ENCODE measurements around the gene DNAJB4.

Gene DNAJB4

DNA sequence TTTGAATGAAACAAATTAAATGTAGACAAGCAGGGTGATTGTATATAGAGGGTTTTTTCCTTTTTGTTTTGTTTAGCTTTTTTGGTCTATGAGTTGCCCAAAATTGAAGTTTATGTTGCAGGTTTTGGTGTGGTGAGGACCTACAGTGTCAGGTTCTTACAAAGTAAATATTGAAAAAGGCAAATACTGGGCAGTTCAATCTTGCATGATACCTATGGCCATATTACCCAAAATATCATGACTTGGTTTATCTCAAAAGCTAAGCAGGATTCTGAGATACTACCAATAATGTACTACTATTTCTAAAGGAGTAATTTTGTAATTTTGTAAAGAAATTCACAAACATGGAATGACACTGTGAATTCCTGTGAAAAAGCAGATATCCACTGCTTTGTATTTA, 1.8 kb downstream of the DNAJB4 start:
- TF ChIP-seq EZH2phosphoT487 (IDR thresholded peaks at IDR 0.05; ENCODE audit: low read depth), result no peak
- TF ChIP-seq CTCF (IDR thresholded peaks at IDR 0.05; ENCODE audit: low read depth, low read length), result no peak
- no peaks in the 10 kb centered on the region for H3K9me3 ChIP-seq (ENCODE audit: insufficient read depth, low read length)
- peaks cover 18% of the 10 kb centered on the region for H3K4me1 ChIP-seq (ENCODE audit: low read length)
- H3K27me3 ChIP-seq (ENCODE audit: low read depth, low read length), result no peaks in the 10 kb centered on the region
- no peak overlapping the region for H3K4me2 ChIP-seq (ENCODE audit: low read length)
- no peak overlapping the region for H3K4me3 ChIP-seq (ENCODE audit: low read length)
- H2AFZ ChIP-seq (ENCODE audit: low read depth, low read length), result no peak overlapping the region
- no peak overlapping the region for H3K9ac ChIP-seq (ENCODE audit: low read length)
- no peak overlapping the region for H3K27ac ChIP-seq (ENCODE audit: low read length)
- H4K20me1 ChIP-seq (ENCODE audit: insufficient read depth, low read length), result no peaks in the 10 kb centered on the region
- H3K36me3 ChIP-seq (replicated peaks; ENCODE audit: low read depth, low read length), result no peaks in the 10 kb centered on the region
- no peaks in the 10 kb centered on the region for H3K79me2 ChIP-seq (ENCODE audit: low read length)

DNA sequence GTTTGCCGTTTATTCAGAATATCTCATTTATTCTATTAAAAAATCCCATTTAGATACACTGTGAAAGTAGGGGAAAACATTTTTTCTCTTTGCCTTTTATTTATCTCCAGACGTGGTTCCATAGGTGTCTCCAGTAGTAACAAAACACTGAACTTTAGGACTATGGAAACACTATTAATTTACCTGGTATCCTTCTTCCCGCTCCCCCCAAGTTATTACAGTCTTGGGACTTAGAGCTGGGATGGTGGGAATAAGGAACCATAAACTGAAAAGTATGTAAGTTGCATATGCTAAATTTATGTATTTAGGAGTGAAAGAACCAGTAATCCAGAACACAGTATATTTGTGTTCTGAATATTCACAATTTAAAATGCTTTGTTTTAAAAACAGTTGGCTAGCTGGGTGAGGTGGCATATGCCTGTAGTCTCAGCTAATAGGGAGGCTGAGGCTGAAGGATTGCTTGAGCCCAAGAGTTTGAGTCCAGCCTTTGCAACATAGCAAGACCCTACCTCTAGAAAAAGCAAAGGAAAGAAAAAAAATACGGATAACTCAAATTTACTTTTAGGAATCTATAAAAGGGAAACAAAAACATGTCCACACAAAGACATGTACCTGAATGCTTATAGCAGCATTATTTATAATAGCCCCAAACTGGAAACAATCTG, 3.1 kb downstream of the DNAJB4 start:
- Histone ChIP-seq H3K79me2 (ENCODE audit: low read length) (no peaks in the 10 kb centered on the region), H3K4me1 (ENCODE audit: low read length) (peaks cover 15% of the 10 kb centered on the region), H4K20me1 (ENCODE audit: insufficient read depth, low read length) (no peaks in the 10 kb centered on the region), H3K27me3 (ENCODE audit: low read depth, low read length) (no peaks in the 10 kb centered on the region), H3K27ac (ENCODE audit: low read length) (no peak overlapping the region), H3K36me3 (replicated peaks; ENCODE audit: low read depth, low read length) (no peaks in the 10 kb centered on the region), H3K4me2 (ENCODE audit: low read length) (no peak overlapping the region), H2AFZ (ENCODE audit: low read depth, low read length) (no peak overlapping the region), H3K4me3 (ENCODE audit: low read length) (no peak overlapping the region), H3K9me3 (ENCODE audit: insufficient read depth, low read length) (no peaks in the 10 kb centered on the region), H3K9ac (ENCODE audit: low read length) (no peak overlapping the region)
- no peak for TF ChIP-seq CTCF (IDR thresholded peaks at IDR 0.05; ENCODE audit: low read depth, low read length)
- no peak for TF ChIP-seq EZH2phosphoT487 (IDR thresholded peaks at IDR 0.05; ENCODE audit: low read depth)

DNA sequence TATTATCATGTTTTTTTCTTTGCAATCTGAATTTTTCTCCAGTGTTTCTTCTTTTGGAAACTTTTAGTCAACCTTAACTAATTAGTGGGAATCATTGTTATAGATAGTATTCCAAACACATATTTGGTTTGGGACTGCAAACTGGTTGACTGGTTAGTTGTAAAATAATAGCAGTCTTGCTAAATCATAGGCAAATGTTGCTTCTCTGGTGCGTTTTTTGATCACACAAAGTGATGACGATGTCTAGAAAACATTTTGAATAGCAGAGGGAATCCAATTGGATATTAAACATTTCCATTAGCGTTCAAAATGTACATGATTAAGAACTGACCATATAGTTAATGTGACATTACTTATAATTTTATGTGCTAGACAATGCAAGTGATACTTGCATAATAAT, 4.5 kb downstream of the DNAJB4 start:
- TF ChIP-seq CTCF (IDR thresholded peaks at IDR 0.05; ENCODE audit: low read depth, low read length) (no peak), EZH2phosphoT487 (IDR thresholded peaks at IDR 0.05; ENCODE audit: low read depth) (no peak)
- Histone ChIP-seq H3K9me3 (ENCODE audit: insufficient read depth, low read length) (no peaks in the 10 kb centered on the region), H3K79me2 (ENCODE audit: low read length) (no peaks in the 10 kb centered on the region), H2AFZ (ENCODE audit: low read depth, low read length) (no peak overlapping the region), H3K4me2 (ENCODE audit: low read length) (no peak overlapping the region), H3K36me3 (replicated peaks; ENCODE audit: low read depth, low read length) (no peaks in the 10 kb centered on the region), H3K27me3 (ENCODE audit: low read depth, low read length) (no peaks in the 10 kb centered on the region), H3K4me3 (ENCODE audit: low read length) (no peak overlapping the region), H3K27ac (ENCODE audit: low read length) (no peak overlapping the region), H3K9ac (ENCODE audit: low read length) (no peak overlapping the region), H3K4me1 (ENCODE audit: low read length) (peaks cover 3% of the 10 kb centered on the region; the same call in 1 of the 2 replicates), H4K20me1 (ENCODE audit: insufficient read depth, low read length) (no peaks in the 10 kb centered on the region)

DNA sequence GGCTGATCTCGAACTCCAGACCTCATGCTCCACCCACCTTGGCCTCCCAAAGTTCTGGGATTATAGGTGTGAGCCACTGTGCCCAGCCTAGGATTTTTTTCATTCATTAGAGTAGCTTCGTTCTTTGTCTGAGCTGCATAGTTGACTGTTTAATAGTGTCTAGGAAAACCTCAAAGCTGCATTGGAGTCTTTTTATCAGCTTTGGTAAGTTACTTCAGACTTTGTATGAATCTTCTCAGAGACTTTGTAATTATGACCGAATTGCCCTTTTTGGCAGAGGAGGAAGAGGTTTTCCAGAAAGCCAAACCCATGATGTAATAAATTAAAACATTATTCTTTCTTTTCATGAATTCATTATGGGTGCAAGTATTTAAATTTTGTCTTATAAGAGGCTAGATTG, 5.1 kb downstream of the DNAJB4 start:
- Histone ChIP-seq H3K4me3 (ENCODE audit: low read length) (no peak overlapping the region), H3K9ac (ENCODE audit: low read length) (no peak overlapping the region), H3K4me2 (ENCODE audit: low read length) (no peak overlapping the region), H3K79me2 (ENCODE audit: low read length) (no peaks in the 10 kb centered on the region), H3K4me1 (ENCODE audit: low read length) (peaks cover 3% of the 10 kb centered on the region; the same call in 1 of the 2 replicates), H3K27ac (ENCODE audit: low read length) (no peak overlapping the region), H3K36me3 (replicated peaks; ENCODE audit: low read depth, low read length) (no peaks in the 10 kb centered on the region), H3K27me3 (ENCODE audit: low read depth, low read length) (no peaks in the 10 kb centered on the region), H4K20me1 (ENCODE audit: insufficient read depth, low read length) (no peaks in the 10 kb centered on the region), H2AFZ (ENCODE audit: low read depth, low read length) (no peak overlapping the region), H3K9me3 (ENCODE audit: insufficient read depth, low read length) (no peaks in the 10 kb centered on the region)
- TF ChIP-seq CTCF (IDR thresholded peaks at IDR 0.05; ENCODE audit: low read depth, low read length), result no peak
